Effector memory CD8-positive, alpha-beta T cell (primary cell): Measurements from ENCODE around the gene SH3GL3.

Experiments
- ATAC-seq: fragments of 150-1000 bp; cut with Tn5 transposase; replicated peaks from 2 replicates; pipeline ENCODE4 v1.10.0; 2021; ENCODE audit warnings: mild to moderate bottlenecking, moderate library complexity
- DNase-seq, 3 experiments: peaks; one replicate each; pipeline ENCODE4 v3.0.0; 2021
- H3K27ac Mint-ChIP-seq, 2 donors: one replicate each; pipeline ENCODE4 v1.8.0; 2022; ENCODE audit warnings: mild to moderate bottlenecking in 2 of 2, mixed read lengths in 2 of 2, moderate library complexity in 2 of 2
- H3K27me3 Mint-ChIP-seq, 2 donors: one replicate each; pipeline ENCODE4 v1.8.0; 2022; ENCODE audit warnings: mixed read lengths in 2 of 2
- H3K36me3 Mint-ChIP-seq: one replicate; pipeline ENCODE4 v1.8.0; 2022; ENCODE audit warnings: mild to moderate bottlenecking, moderate library complexity, mixed read lengths; ENCODE audit not compliant: insufficient read depth
- H3K4me1 Mint-ChIP-seq, 2 donors: one replicate each; pipeline ENCODE4 v1.8.0; 2022; ENCODE audit warnings: low read depth in 2 of 2, mixed read lengths in 2 of 2
- H3K4me3 Mint-ChIP-seq, 2 donors: one replicate each; pipeline ENCODE4 v1.8.0; 2022; ENCODE audit warnings: mild to moderate bottlenecking in 2 of 2, mixed read lengths in 2 of 2, moderate library complexity in 2 of 2
- H3K9me3 Mint-ChIP-seq, 2 donors: one replicate each; pipeline ENCODE4 v1.8.0; 2022; ENCODE audit warnings: mixed read lengths in 2 of 2

The SH3GL3 gene

DNA sequence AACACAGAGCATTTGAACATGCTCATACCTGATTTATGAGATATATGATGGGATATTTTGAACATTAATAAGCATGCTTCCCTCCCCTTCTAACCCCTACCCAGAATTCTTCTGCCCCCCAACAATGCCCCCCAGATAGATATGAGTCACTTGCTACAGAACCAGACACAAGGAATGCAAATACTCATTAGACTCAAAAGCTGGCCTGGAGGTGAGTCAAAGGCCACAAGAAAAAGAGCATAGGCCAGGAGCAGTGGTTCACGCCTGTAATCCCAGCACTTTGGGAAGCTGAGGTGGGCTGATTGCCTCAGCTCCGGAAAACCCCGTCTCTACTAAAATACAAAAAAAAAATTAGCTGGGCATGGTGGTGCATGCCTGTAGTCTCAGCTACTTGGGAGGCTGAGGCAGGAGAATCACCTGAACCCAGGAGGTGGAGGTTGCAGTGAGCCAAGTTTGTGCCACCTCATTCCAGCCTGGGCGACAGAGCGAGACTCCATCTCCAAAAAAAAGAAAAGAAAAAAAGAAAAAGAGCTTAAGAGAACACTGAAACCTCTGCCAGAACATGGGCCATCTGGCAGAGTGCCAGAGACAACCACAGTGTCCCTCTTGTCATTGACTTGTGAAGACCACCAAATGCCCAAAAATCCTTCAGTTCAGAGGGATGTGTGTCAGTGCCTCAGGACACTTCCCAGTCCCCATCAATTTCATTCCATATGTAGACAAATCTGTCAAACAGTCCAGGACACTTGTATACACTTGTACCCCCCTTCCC lies 3.9 kb upstream of the SH3GL3 start:
- Mint-ChIP-seq H3K36me3 (no peaks in the 10 kb centered on the region), H3K27me3 (peaks cover 21 to 30% of the 10 kb centered on the region in 2 donors), H3K27ac (no peak overlapping the region), H3K4me1 (peaks cover 3 to 5% of the 10 kb centered on the region in 2 donors), H3K4me3 (no peak overlapping the region), H3K9me3 (no peaks in the 10 kb centered on the region)
- DNase-seq = no peak
- no peak for ATAC-seq

DNA sequence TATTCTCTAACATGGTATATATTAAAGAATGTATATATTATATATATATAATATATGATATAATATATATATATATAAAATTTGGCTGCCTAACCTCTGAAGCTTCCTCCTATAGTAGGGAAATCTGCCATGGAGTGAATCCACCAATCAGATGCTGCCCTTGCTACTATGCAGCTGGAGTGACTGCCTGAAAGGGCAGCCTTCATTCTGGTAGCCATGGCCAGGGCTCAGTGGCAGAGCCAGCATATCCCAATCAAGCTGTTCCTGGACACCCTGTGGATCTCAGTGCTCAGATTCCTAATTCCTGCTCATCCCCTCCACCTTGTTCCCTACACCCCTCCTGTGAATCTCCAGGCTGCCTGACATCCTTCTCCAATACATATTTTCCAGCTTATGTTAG lies 2.2 kb upstream of the SH3GL3 start:
- no peak for ATAC-seq
- H3K9me3 Mint-ChIP-seq = no peaks in the 10 kb centered on the region
- peaks cover 32 to 38% of the 10 kb centered on the region in 2 donors for H3K27me3 Mint-ChIP-seq
- H3K4me3 Mint-ChIP-seq = no peak overlapping the region
- no peak for DNase-seq
- no peak overlapping the region for H3K27ac Mint-ChIP-seq
- peaks cover 3 to 5% of the 10 kb centered on the region in 2 donors for H3K4me1 Mint-ChIP-seq
- no peaks in the 10 kb centered on the region for H3K36me3 Mint-ChIP-seq

DNA sequence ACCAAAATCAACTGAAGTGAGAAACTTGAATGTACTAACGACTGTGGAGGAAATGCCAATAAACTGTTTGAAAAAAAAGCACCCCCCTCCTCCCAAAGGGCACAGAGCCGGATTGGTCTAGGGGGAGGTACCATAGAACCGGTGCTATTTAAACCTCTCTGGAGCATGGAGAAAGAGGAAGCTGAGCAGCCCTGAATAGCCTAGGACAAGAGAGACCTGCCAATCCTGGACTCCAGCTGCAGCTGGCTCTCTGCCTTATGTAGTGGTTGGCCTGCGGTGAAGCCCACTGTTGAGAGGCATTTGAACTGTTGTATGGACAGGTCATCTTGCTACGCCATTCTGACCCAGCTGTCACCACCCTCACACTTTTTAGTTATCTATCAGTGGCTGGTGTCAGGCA lies 1.5 kb upstream of the SH3GL3 start:
- H3K36me3 Mint-ChIP-seq = no peaks in the 10 kb centered on the region
- H3K27me3 Mint-ChIP-seq = peaks cover 32 to 38% of the 10 kb centered on the region in 2 donors
- H3K9me3 Mint-ChIP-seq = no peaks in the 10 kb centered on the region
- H3K4me1 Mint-ChIP-seq = peaks cover 3 to 5% of the 10 kb centered on the region in 2 donors
- DNase-seq (no peak), ATAC-seq (no peak)
- H3K4me3 Mint-ChIP-seq = no peak overlapping the region
- no peak overlapping the region for H3K27ac Mint-ChIP-seq

DNA sequence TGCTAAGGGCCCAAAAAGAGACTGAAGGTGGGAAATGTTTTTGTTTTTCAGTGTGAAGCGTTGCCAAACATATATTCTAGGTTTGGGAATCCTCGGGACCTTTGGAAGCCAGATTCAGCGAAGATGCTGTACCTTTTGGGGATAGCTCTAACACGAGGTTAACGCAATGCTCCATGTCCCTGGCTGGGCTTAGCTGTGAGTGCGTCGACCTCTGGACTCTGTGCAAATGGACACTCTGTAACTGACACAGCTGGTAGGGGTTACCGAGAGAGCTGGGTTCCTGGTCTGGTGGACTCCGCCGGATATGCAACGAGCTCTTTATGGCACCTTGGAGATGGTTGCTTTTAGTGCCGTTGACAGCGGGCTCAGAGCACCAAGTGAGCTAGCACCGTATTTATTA lies 724 bp upstream of the SH3GL3 start:
- H3K9me3 Mint-ChIP-seq = no peaks in the 10 kb centered on the region
- H3K36me3 Mint-ChIP-seq = no peaks in the 10 kb centered on the region
- peak overlapping the region in 1 of 2 donors; percentile 29 for H3K4me3 Mint-ChIP-seq
- H3K27ac Mint-ChIP-seq = no peak overlapping the region
- H3K27me3 Mint-ChIP-seq = peaks cover 32 to 38% of the 10 kb centered on the region in 2 donors
- peaks cover 3 to 5% of the 10 kb centered on the region in 2 donors for H3K4me1 Mint-ChIP-seq
- no peak for DNase-seq
- no peak for ATAC-seq

DNA sequence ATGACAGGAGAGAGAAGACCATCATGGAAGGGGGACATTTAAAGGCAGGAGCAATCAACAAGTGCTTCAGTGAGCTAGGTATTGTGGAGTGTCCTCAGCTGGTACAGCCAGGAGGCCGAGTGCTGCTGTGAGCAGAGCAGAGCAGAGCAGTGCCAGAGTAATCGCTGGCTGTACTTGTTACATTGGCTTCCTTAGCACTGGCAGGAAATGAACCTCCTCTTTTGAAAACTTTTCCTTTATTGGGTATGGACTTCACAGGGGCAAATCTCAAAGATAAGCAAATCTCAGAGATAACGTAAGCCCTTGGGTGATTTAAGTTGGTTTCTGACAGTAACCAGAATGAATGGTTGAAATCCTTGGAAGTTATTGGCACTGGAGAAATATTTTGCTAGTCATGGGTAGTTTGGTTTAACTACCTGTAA lies 2.1 kb downstream of the SH3GL3 start:
- Mint-ChIP-seq H3K4me3 (no peak overlapping the region), H3K9me3 (no peaks in the 10 kb centered on the region), H3K27me3 (peaks cover 32 to 38% of the 10 kb centered on the region in 2 donors), H3K36me3 (no peaks in the 10 kb centered on the region), H3K4me1 (peaks cover 3 to 5% of the 10 kb centered on the region in 2 donors), H3K27ac (no peak overlapping the region)
- ATAC-seq (no peak), DNase-seq (no peak)

DNA sequence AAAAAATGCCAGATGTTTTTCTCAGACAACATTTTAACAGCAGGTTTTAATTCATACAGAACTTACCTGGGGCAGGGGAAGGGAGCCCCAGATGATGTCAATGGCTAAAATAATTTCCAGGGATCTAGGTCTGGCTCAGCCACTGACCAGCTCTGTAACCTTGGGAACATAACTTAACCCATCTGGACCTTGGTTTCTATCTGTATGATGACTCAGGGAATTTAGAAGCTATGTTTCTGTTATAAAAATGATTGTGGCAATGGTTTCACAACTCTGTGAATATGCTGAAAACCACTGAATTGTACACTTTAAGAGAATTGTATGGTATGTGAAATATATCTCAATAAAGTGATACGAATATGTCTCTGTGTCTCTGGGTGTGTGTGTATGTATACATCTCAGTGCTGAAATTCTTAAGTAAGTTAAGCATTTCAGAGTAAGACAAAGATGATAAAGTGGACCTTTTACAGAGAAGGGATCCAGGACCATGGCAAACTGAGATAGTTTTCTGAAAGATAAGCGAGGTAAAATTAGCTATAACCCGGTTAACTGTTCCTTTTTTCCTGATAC lies 2.9 kb downstream of the SH3GL3 start:
- Mint-ChIP-seq H3K4me1 (peaks cover 3 to 5% of the 10 kb centered on the region in 2 donors), H3K9me3 (no peaks in the 10 kb centered on the region), H3K4me3 (no peak overlapping the region), H3K27me3 (peaks cover 30 to 38% of the 10 kb centered on the region in 2 donors), H3K27ac (no peak overlapping the region), H3K36me3 (no peaks in the 10 kb centered on the region)
- no peak for ATAC-seq
- DNase-seq = no peak

DNA sequence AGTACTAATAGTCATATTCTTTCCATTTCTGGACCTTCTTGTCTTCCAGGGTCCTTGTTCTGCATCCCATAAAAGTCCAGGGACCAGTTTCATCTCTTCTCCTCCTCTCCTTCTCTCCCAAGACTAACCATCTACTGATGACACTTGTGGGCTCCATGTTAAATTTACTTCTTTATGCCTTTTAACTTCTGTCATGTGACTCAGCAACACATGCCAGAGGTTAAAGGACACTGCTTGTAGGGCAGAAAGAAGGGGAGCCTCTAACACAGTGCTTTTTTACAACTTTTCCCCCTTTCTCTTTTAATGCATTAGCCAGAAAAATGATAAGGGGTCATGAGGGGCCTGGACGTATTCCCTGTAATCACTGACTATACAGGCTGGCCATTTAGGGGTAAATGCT lies 10.0 kb downstream of the SH3GL3 start:
- Mint-ChIP-seq H3K27ac (no peak overlapping the region), H3K4me1 (no peaks in the 10 kb centered on the region), H3K27me3 (peaks cover 0 to 15% of the 10 kb centered on the region in 2 donors), H3K36me3 (no peaks in the 10 kb centered on the region), H3K4me3 (no peak overlapping the region), H3K9me3 (no peaks in the 10 kb centered on the region)
- no peak for ATAC-seq
- no peak for DNase-seq

DNA sequence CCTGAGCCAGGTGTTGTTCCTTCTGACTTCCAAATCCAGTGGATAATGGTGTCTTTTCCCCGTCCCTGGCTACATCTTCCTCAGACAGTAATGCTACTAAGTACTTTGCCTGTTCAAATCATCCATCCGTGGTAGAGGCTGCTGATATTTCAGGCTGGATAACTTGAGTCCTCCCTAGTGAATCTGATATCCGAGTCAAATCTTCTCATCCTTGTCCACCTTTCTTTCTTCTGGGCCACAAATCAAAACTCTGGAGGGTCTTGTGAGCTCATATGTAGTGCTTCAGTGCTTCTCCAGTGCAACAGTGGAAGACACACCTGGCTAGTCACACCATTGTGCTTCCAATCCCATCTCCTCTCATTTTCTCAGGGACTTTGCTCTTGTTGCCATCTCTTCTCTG lies 11.2 kb downstream of the SH3GL3 start:
- DNase-seq (no peak), ATAC-seq (no peak)
- Mint-ChIP-seq H3K9me3 (no peaks in the 10 kb centered on the region), H3K27ac (no peak overlapping the region), H3K36me3 (no peaks in the 10 kb centered on the region), H3K27me3 (peaks cover 0 to 15% of the 10 kb centered on the region in 2 donors), H3K4me1 (no peaks in the 10 kb centered on the region), H3K4me3 (no peak overlapping the region)

DNA sequence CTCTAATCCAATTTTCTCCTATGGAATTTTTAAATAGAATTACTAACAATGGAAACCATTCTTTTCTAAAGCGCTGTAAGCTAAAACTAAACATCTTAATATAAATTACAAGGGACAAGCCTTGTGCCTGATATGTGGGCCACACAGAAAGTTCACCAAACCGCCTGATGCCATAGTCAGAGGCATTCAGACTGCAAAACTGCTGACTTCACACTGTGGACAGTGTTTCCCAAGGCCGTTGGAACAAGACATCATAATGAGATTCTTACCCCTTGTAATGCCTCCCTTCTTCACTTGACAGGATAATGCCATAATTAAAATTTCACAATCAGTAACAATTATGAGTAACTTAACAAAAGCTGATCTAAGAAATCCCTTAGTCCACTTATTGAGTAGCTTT lies 14.9 kb downstream of the SH3GL3 start:
- H3K27me3 Mint-ChIP-seq = peaks cover 0 to 15% of the 10 kb centered on the region in 2 donors
- ATAC-seq = no peak
- no peaks in the 10 kb centered on the region for H3K4me1 Mint-ChIP-seq
- H3K27ac Mint-ChIP-seq = no peak overlapping the region
- H3K9me3 Mint-ChIP-seq = no peaks in the 10 kb centered on the region
- DNase-seq = no peak
- no peak overlapping the region for H3K4me3 Mint-ChIP-seq
- no peaks in the 10 kb centered on the region for H3K36me3 Mint-ChIP-seq

DNA sequence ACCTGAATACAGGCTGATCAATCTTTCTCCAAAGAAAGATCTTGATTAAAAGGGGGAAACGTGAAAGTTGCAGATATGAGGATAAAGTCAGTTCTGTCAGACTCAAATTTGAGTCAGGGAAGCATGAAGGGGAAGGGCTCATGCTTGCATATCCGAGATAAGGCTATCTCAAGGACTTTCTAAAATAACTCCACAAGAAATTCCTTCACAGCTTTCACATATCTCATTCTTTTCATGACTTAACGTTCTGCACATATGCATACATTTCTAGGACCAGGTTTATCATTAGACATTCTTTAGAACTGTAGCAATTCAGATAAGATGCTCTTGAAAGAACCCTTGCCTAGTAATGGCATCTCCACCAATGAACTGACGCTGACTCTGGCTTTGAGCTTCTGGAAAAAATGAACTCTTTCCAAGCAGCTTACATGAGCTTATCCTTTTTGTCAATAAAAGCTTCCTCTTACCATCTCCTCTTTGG lies 15.9 kb downstream of the SH3GL3 start:
- no peak for DNase-seq
- Mint-ChIP-seq H3K4me3 (no peak overlapping the region), H3K9me3 (no peaks in the 10 kb centered on the region), H3K4me1 (no peaks in the 10 kb centered on the region), H3K36me3 (no peaks in the 10 kb centered on the region), H3K27ac (no peak overlapping the region), H3K27me3 (peaks cover 0 to 13% of the 10 kb centered on the region in 2 donors)
- ATAC-seq = no peak

DNA sequence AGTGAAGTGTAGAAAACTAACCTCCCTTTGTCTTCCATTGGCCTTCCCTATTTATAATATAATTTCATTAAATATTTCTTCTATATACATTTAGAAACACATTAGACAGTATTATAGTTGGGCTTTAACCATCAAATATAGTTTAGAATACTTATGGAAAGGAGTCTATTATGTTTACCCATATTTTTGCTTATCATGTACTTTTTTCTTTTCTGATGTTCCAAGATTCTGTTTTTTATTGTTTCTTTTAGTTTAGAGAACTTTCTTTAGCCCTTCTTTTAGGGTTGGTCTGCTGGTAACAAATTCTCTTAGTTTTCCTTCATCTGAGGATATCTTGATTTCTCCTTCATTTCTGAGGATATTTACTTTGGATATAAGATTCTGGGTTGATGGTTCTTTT lies 23.7 kb downstream of the SH3GL3 start:
- peaks cover 2 to 7% of the 10 kb centered on the region in 2 donors for H3K9me3 Mint-ChIP-seq
- ATAC-seq (no peak), DNase-seq (no peak)
- no peaks in the 10 kb centered on the region for H3K4me1 Mint-ChIP-seq
- H3K4me3 Mint-ChIP-seq = no peak overlapping the region
- H3K27me3 Mint-ChIP-seq = peaks cover 0 to 14% of the 10 kb centered on the region in 2 donors
- no peaks in the 10 kb centered on the region for H3K36me3 Mint-ChIP-seq
- no peak overlapping the region for H3K27ac Mint-ChIP-seq

DNA sequence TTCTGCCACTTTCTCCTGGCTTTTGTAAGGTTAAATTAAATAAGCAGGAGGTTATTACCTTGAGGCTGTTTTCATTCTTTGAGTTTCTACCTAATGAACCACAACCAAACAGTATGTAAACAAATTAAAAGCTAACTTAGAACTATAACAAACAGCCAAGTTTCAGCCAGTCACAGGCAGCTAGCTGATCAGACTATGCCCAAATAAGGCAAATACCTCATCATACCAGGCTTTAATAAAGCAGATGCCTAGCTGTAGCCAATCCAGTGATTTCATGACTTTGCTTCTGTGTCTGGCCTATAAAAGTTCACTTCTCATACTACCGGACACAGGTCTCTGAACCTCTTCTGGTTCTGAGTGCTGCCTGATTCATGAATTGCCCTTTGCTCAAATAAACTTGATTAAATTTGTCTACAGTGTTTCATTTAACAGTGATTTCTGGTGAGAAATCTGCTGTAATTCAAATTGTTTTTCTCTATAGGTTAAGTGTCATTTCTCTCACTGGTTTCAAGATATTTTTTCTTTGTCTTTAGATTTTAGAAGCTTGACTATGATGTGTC lies 24.2 kb downstream of the SH3GL3 start:
- peaks cover 2 to 7% of the 10 kb centered on the region in 2 donors for H3K9me3 Mint-ChIP-seq
- no peaks in the 10 kb centered on the region for H3K36me3 Mint-ChIP-seq
- no peaks in the 10 kb centered on the region for H3K4me1 Mint-ChIP-seq
- H3K27ac Mint-ChIP-seq = no peak overlapping the region
- H3K4me3 Mint-ChIP-seq = no peak overlapping the region
- ATAC-seq (no peak), DNase-seq (no peak)
- H3K27me3 Mint-ChIP-seq = peaks cover 0 to 14% of the 10 kb centered on the region in 2 donors

DNA sequence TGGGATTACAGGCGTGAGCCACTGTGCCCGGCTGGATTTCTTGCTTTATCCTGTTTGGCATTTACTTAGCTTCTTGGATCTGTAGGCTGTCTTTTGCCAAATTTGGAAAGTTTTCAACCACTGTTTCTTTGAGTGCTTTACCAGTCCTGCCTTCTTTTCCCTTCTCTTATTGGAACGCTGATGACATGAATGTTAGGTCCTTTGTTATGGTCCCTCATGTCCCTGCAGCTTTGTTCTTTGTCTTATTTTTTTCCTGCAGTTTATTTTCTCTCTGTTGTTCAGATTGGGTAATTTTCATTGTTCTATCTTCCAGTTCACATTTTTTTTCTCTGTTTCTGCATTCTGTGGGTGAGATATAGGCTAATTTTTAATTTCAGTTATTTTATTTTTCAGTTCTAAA lies 25.0 kb downstream of the SH3GL3 start:
- Mint-ChIP-seq H3K4me1 (no peaks in the 10 kb centered on the region), H3K27ac (no peak overlapping the region), H3K4me3 (no peak overlapping the region), H3K9me3 (peaks cover 2 to 7% of the 10 kb centered on the region in 2 donors), H3K27me3 (peaks cover 0 to 14% of the 10 kb centered on the region in 2 donors), H3K36me3 (no peaks in the 10 kb centered on the region)
- DNase-seq (no peak), ATAC-seq (no peak)

DNA sequence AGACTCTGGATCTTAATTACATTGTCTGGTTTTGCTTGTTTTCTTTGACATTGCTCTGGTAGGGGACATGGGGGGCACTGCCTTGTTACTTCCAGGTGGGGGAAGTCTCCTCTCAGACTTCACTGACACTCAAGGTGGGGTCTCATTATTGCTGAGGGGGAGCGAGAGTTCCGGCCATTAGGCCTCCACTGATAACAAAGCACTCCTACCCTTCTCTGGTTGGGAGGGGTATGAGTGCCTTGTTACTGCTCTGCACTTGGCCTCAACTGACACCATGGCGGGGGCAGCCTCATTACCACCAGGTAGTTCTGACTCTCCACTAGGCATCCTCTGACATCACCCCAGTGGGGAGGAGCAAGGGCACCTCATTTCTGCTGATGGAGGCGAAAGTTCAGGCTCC lies 25.7 kb downstream of the SH3GL3 start:
- no peak overlapping the region for H3K4me3 Mint-ChIP-seq
- no peak for ATAC-seq
- peaks cover 0 to 14% of the 10 kb centered on the region in 2 donors for H3K27me3 Mint-ChIP-seq
- no peaks in the 10 kb centered on the region for H3K36me3 Mint-ChIP-seq
- H3K9me3 Mint-ChIP-seq = peaks cover 2 to 7% of the 10 kb centered on the region in 2 donors
- no peak for DNase-seq
- H3K4me1 Mint-ChIP-seq = no peaks in the 10 kb centered on the region
- H3K27ac Mint-ChIP-seq = no peak overlapping the region
